ENCODE data around the gene TRHDE.

The TRHDE gene

DNA sequence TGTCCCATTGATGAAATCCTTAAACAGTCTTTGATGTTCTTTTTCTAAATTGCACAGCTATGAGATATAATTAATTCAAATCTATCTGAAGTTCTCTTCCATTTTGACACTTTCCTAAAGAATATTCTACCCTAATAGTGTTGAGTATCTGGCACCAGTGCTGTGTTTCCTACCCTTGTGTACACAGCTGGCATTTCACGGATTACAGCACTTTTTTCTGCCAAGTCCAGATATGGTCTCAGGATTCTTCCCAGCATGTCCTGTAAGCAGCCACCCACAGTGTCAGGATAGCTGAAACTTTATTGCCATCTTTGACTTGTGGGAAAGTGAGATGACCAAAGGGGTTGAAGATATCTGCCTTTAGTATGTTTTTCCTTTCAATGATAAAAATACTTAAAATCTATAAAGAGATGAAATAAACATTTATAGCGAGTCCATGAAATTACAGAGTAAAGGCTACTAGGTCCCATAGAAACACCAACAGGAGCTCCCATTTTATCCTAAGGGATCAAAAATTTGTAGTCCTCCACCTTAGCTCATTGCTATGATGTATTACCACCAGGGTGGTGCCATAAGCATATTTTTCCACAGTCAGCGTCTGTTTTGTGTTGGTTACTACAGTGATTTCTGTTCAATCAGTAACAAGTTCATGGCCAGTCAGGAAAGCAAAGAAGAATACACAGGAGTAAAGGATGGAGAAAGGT lies 96.7 kb downstream of the TRHDE start:
- no peak for DNase-seq
- no peak for TF ChIP-seq GATA1 (IDR thresholded peaks at IDR 0.05; ENCODE audit: low read depth, low read length)
- TF ChIP-seq POLR2A (IDR thresholded peaks at IDR 0.05; ENCODE audit: low read length) = no peak

DNA sequence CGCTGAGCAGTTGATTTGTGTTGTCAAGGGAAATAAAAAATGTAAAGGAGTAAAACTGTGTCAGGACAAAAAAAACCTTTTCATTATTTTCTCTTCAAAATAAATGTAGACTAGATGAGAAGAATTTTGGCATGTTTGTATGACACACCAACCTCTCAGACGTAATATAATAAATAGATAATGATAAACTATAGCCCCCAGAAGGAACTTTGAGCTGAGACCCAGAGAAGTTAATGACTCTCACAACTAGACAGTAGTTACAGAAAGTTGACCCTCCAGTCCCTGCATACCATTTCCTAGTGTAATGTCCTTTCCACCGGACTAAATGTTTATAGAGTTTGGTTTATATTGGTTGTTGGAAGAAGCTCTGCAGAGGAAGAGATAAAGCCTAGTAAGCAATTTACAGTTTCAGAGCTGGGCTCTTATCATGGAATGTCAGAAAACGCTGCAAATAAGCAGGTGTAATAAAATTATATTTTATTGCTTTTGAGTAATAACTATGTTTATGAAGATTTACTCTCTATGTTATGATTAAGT lies 97.3 kb downstream of the TRHDE start:
- TF ChIP-seq POLR2A (IDR thresholded peaks at IDR 0.05; ENCODE audit: low read length) (no peak), GATA1 (IDR thresholded peaks at IDR 0.05; ENCODE audit: low read depth, low read length) (no peak)
- DNase-seq = no peak

GRCh38 chr12:72380441-72380840 lies 108.3 kb downstream of the TRHDE start:
- no peak for TF ChIP-seq GATA1 (IDR thresholded peaks at IDR 0.05; ENCODE audit: low read depth, low read length)
- TF ChIP-seq POLR2A (IDR thresholded peaks at IDR 0.05; ENCODE audit: low read length) = no peak

DNA sequence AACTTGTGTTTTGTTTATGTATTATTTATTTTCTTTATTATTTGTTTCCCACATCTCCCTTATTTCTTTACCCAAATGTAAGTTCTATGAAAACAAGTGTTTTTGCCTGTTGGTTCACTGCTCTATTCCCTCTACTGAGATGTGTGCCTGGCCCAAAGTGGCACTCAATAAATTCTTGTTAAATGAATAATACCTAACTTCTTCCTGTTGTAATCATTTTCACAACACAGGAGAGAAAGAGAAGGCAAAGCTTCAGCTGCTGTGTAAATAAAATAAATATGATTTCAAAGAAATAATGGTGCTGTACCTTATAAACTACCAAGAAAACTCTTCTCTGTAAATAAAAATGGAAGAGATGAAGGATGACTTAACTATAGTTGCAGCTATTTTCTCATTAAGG lies 116.2 kb downstream of the TRHDE start:
- no peak for DNase-seq
- no peak for TF ChIP-seq GATA1 (IDR thresholded peaks at IDR 0.05; ENCODE audit: low read depth, low read length)
- no peak for TF ChIP-seq POLR2A (IDR thresholded peaks at IDR 0.05; ENCODE audit: low read length)

More at GRCh38 chr12:72380441-72380840, 108.3 kb downstream of the TRHDE start:
- DNase-seq = no peak

DNA sequence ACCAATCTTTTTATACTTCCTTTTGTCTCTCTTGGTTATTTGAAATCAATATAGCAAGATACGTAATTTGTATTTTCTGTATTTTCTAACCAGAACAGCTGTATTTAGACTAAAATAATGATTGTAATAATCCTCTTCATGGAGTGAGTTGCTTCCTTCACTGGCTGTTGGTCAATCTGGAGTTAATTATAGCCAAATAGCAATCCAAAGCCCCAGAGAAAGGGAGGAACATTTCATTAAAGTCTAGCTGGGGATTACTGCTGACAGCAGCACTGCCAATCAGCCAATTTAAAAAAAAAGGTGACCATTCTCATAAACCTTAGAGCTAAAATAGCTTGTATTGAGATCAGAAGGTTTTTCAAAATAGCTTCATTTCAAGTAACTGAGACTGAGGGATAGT lies 118.0 kb downstream of the TRHDE start:
- no peak for DNase-seq
- no peak for TF ChIP-seq GATA1 (IDR thresholded peaks at IDR 0.05; ENCODE audit: low read depth, low read length)
- TF ChIP-seq POLR2A (IDR thresholded peaks at IDR 0.05; ENCODE audit: low read length) = no peak

- TF ChIP-seq POLR2A (IDR thresholded peaks at IDR 0.05; ENCODE audit: low read length) = no peak
- TF ChIP-seq GATA1 (IDR thresholded peaks at IDR 0.05; ENCODE audit: low read depth, low read length) = no peak
- no peak for DNase-seq
These were observed 133.9 kb downstream of the TRHDE start for GRCh38 chr12:72406111-72406510.

DNA sequence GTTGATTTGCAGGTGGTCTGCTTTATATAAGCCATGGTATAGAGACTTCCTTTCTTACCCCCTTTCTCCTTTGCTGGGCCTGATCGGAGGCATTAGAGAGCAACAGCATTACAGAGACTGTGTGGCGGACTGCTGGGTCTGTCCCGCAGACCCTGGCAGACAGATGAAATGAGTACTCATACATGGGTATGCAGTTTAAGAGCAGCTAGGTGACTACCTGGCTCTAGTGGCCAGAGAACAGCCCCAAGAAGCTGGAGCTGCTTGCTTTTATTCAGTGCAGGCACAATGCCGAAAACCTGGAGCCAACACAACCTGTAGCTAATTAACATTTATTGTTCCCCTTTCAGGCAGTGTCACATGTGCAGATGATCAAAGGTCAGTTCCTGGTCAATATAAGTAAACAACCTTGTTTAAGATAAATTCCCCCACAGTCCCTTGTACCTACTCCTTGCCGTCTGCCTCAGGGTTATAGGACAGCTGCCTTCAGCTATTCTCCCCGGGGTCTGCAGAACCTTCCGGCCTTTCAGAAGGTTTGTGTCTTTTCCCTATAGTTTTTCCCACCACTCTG lies 160.0 kb downstream of the TRHDE start:
- no peak for DNase-seq
- TF ChIP-seq GATA1 (IDR thresholded peaks at IDR 0.05; ENCODE audit: low read depth, low read length) (no peak), POLR2A (IDR thresholded peaks at IDR 0.05; ENCODE audit: low read length) (no peak)

GRCh38 chr12:72433298-72433697 lies 161.1 kb downstream of the TRHDE start:
- TF ChIP-seq POLR2A (IDR thresholded peaks at IDR 0.05; ENCODE audit: low read length) = no peak
- DNase-seq = no peak

- no peak for TF ChIP-seq POLR2A (IDR thresholded peaks at IDR 0.05; ENCODE audit: low read length)
- TF ChIP-seq GATA1 (IDR thresholded peaks at IDR 0.05; ENCODE audit: low read depth, low read length) = no peak
- DNase-seq = no peak
These were observed 162.8 kb downstream of the TRHDE start for GRCh38 chr12:72434999-72435398.

GRCh38 chr12:72442217-72442616 lies 170.0 kb downstream of the TRHDE start:
- no peak for DNase-seq
- TF ChIP-seq GATA1 (IDR thresholded peaks at IDR 0.05; ENCODE audit: low read depth, low read length) (no peak), POLR2A (IDR thresholded peaks at IDR 0.05; ENCODE audit: low read length) (no peak)

- no peak for TF ChIP-seq POLR2A (IDR thresholded peaks at IDR 0.05; ENCODE audit: low read length)
- no peak for TF ChIP-seq GATA1 (IDR thresholded peaks at IDR 0.05; ENCODE audit: low read depth, low read length)
- DNase-seq = no peak
These were observed 172.0 kb downstream of the TRHDE start for GRCh38 chr12:72444125-72444524.

DNA sequence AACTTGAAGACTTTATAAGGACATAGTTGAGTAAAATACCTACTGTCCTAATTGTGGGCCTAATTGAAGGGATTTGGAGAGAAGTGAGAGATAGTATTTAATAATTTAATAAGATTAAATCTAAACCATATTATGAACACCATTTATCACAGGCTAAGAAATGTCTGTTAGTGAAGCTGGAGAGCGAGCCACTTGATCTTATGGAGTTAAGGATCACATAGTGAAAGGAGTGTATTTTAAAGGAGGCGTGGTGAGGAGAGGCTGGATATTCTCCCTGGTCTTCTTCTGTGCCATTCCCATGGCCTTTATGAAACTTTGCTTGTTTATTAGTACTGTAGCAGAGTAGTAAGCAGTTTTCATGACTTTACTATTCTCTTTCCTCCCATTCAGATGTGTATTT lies 172.4 kb downstream of the TRHDE start:
- TF ChIP-seq GATA1 (IDR thresholded peaks at IDR 0.05; ENCODE audit: low read depth, low read length) (no peak), POLR2A (IDR thresholded peaks at IDR 0.05; ENCODE audit: low read length) (no peak)
- DNase-seq = no peak

- TF ChIP-seq POLR2A (IDR thresholded peaks at IDR 0.05; ENCODE audit: low read length) (no peak), GATA1 (IDR thresholded peaks at IDR 0.05; ENCODE audit: low read depth, low read length) (no peak)
- DNase-seq = no peak
These were observed 175.9 kb downstream of the TRHDE start for GRCh38 chr12:72448089-72448488.

GRCh38 chr12:72448805-72449204 lies 176.6 kb downstream of the TRHDE start:
- TF ChIP-seq GATA1 (IDR thresholded peaks at IDR 0.05; ENCODE audit: low read depth, low read length) (no peak), POLR2A (IDR thresholded peaks at IDR 0.05; ENCODE audit: low read length) (no peak)

GRCh38 chr12:72453066-72453465 lies 180.9 kb downstream of the TRHDE start:
- TF ChIP-seq POLR2A (IDR thresholded peaks at IDR 0.05; ENCODE audit: low read length) (no peak), GATA1 (IDR thresholded peaks at IDR 0.05; ENCODE audit: low read depth, low read length) (no peak)
- DNase-seq = no peak

More at GRCh38 chr12:72448805-72449204, 176.6 kb downstream of the TRHDE start:
- no peak for DNase-seq
